GM23338 (cell line): ENCODE measurements around the gene OR51V1. TPM values are rescaled to one million over a fixed set of nuclear protein-coding genes. Genes with fewer than 3 reads are reported as not detected.

Experiments used
- ATAC-seq: fragments of 200-7000 bp; cut with Tn5 transposase; 3 replicates; pipeline ENCODE4 v1.9.1; 2020
- DNase-seq: peaks from one replicate; pipeline ENCODE4 v3.0.0-alpha.2; 2015; ENCODE audit warnings: low spot score
- H2AFZ ChIP-seq: fragments of 200-600 bp; sonication (generic); 2 replicates; pipeline ENCODE4 v1.8.0; 2016; ENCODE audit warnings: antibody characterized with exemption, mild to moderate bottlenecking, moderate library complexity
- H3F3A ChIP-seq: fragments of 200-600 bp; sonication (generic); replicated peaks from 2 replicates; pipeline ENCODE4 v1.8.0; 2017; ENCODE audit warnings: antibody characterized with exemption, mixed run types, low read depth
- H3K27ac ChIP-seq: fragments of 200-600 bp; sonication (generic); 2 replicates; pipeline ENCODE4 v1.6.1; 2016; ENCODE audit warnings: low read depth
- H3K27me3 ChIP-seq: fragments of 200-600 bp; sonication (generic); 2 replicates; pipeline ENCODE4 v1.8.0; 2016; ENCODE audit warnings: mild to moderate bottlenecking, mixed run types, moderate library complexity; ENCODE audit not compliant: insufficient read depth
- H3K36me3 ChIP-seq: fragments of 200-600 bp; sonication (generic); 2 replicates; pipeline ENCODE4 v1.8.0; 2016; ENCODE audit warnings: mild to moderate bottlenecking; ENCODE audit not compliant: insufficient read depth
- H3K4me1 ChIP-seq: fragments of 200-600 bp; sonication (generic); 2 replicates; pipeline ENCODE4 v1.8.0; 2016; ENCODE audit warnings: mild to moderate bottlenecking, moderate library complexity; ENCODE audit not compliant: insufficient read depth
- H3K4me2 ChIP-seq: fragments of 200-600 bp; sonication (generic); 2 replicates; pipeline ENCODE4 v1.7.1; 2017; ENCODE audit warnings: mixed run types
- H3K4me3 ChIP-seq: fragments of 200-600 bp; sonication (generic); 2 replicates; pipeline ENCODE4 v1.6.1; 2016; ENCODE audit warnings: mixed run types
- H3K79me2 ChIP-seq: fragments of 200-600 bp; sonication (generic); replicated peaks from 2 replicates; pipeline ENCODE4 v1.8.0; 2017; ENCODE audit warnings: mild to moderate bottlenecking; ENCODE audit not compliant: insufficient read depth
- H3K9me2 ChIP-seq: fragments of 200-600 bp; sonication (generic); 2 replicates; pipeline ENCODE4 v1.8.0; 2017; ENCODE audit not compliant: insufficient read depth
- H4K20me1 ChIP-seq: fragments of 200-600 bp; sonication (generic); replicated peaks from 2 replicates; pipeline ENCODE4 v1.8.0; 2017; ENCODE audit warnings: mild to moderate bottlenecking; ENCODE audit not compliant: insufficient read depth
- H3K27ac Mint-ChIP-seq: 2 replicates; pipeline ENCODE4 v1.8.0; 2020; ENCODE audit warnings: inconsistent platforms, mild to moderate bottlenecking, moderate library complexity, mixed read lengths
- H3K27me3 Mint-ChIP-seq: 3 replicates; pipeline ENCODE4 v1.8.0; 2022; ENCODE audit warnings: low read depth, mild to moderate bottlenecking, moderate library complexity, mixed read lengths, inconsistent platforms; ENCODE audit not compliant: insufficient read depth, poor library complexity
- H3K36me3 Mint-ChIP-seq: 3 replicates; pipeline ENCODE4 v1.8.0; 2021; ENCODE audit warnings: low read depth, mild to moderate bottlenecking, inconsistent platforms, moderate library complexity, mixed read lengths
- H3K4me1 Mint-ChIP-seq: 3 replicates; pipeline ENCODE4 v1.8.0; 2020; ENCODE audit warnings: mild to moderate bottlenecking, inconsistent platforms, mixed read lengths
- H3K4me3 Mint-ChIP-seq: 3 replicates; pipeline ENCODE4 v1.8.0; 2021; ENCODE audit warnings: moderate library complexity, mild to moderate bottlenecking, inconsistent platforms, mixed read lengths
- H3K9me3 Mint-ChIP-seq: 3 replicates; pipeline ENCODE4 v1.8.0; 2020; ENCODE audit warnings: moderate library complexity, mild to moderate bottlenecking, inconsistent platforms, mixed read lengths
- CREB1 ChIP-seq: fragments of 250-450 bp; sonication (Bioruptor Pico); IDR thresholded peaks from 2 replicates; pipeline ENCODE4 v1.5.0; 2020; ENCODE audit warnings: low read depth, mild to moderate bottlenecking, moderate library complexity
- EZH2 ChIP-seq: fragments of 200-600 bp; sonication (generic); IDR thresholded peaks from one replicate; pipeline ENCODE4 v1.8.0; 2017; ENCODE audit warnings: antibody characterized with exemption, mild to moderate bottlenecking, low read depth; ENCODE audit not compliant: unreplicated experiment
- JUNB ChIP-seq: IDR thresholded peaks from one replicate; pipeline ENCODE4 v1.6.1; 2016; ENCODE audit warnings: antibody characterized with exemption; ENCODE audit not compliant: unreplicated experiment
- POLR2AphosphoS5 ChIP-seq: IDR thresholded peaks from 2 replicates; pipeline ENCODE4 v1.6.1; 2016; ENCODE audit warnings: antibody characterized with exemption, low read depth
- STAT1 ChIP-seq: IDR thresholded peaks from one replicate; pipeline ENCODE4 v1.6.1; 2016; ENCODE audit warnings: antibody characterized with exemption; ENCODE audit not compliant: unreplicated experiment
- ZNF114 ChIP-seq: fragments of 250-450 bp; sonication (Bioruptor Pico); IDR thresholded peaks from 2 replicates; pipeline ENCODE4 v1.5.0; 2020; ENCODE audit warnings: mild to moderate bottlenecking, moderate library complexity
- ZNF331 ChIP-seq: fragments of 250-450 bp; sonication (Bioruptor Pico); IDR thresholded peaks from 2 replicates; pipeline ENCODE4 v1.5.0; 2020; ENCODE audit warnings: low read depth, mild to moderate bottlenecking, moderate library complexity
- polyA plus RNA-seq: library from polyadenylated mRNA; unstranded; fragments of >200 nt; fragmentation: Nextera tagmentation; extraction: Ambion mirVana; gene quantifications from 2 replicates; pipeline ENCODE4 v1.2.1, GENCODE V29; 2016
- total RNA-seq: library from RNA; depleted of rRNA; stranded (reverse); fragments of >200 nt; shearing (Covaris generic); gene quantifications from 2 replicates; pipeline ENCODE4 v1.2.3, GENCODE V29; 2014
- TF ChIP-seq, protein P1 (sequence below): fragments of 250-450 bp; sonication (Bioruptor Pico); IDR thresholded peaks from 2 replicates; pipeline ENCODE4 v1.5.0; 2020; ENCODE audit warnings: mild to moderate bottlenecking, moderate library complexity
- TF ChIP-seq, protein P2 (sequence below): IDR thresholded peaks from 2 replicates; pipeline ENCODE4 v1.6.1; 2016; ENCODE audit warnings: antibody characterized with exemption
- TF ChIP-seq, protein P3 (sequence below): IDR thresholded peaks from one replicate; pipeline ENCODE4 v1.6.1; 2018; ENCODE audit warnings: antibody characterized with exemption; ENCODE audit not compliant: unreplicated experiment
- TF ChIP-seq, protein P4 (sequence below), 2 experiments: fragments of 200-600 bp in 1 of 2; sonication (generic) in 1 of 2; conservative IDR thresholded peaks; 2 replicates each; pipeline versions ENCODE4 v1.5.1 to v1.6.1; 2016 to 2017; ENCODE audit warnings: antibody characterized with exemption in 2 of 2, low read depth in 2 of 2, mild to moderate bottlenecking in 2 of 2, moderate library complexity in 1 of 2

Gene OR51V1
- total and polyA plus RNA-seq, 2 experiments from 2014 or later = not detected

DNA sequence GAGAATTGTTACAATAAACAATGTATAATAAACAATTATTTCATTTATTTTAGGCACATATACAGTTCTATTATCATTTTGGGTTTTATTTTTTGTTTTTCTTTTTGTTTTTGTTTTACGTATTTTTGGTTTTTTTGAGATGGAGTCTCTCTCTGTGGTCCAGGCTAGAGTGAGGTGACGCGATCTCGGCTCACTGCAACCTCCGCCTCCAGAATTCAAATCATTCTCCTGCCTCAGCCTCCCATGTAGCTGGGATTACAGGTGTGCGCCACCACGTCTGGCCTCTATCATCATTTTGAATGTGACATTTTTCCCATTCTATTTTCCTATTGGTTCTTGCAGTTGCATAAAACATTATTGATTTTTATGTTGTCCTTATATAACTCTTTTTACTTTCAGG, 25.5 kb downstream of the OR51V1 start:
- H3K36me3 Mint-ChIP-seq = no peaks in the 10 kb centered on the region
- TF ChIP-seq, protein P1, sequence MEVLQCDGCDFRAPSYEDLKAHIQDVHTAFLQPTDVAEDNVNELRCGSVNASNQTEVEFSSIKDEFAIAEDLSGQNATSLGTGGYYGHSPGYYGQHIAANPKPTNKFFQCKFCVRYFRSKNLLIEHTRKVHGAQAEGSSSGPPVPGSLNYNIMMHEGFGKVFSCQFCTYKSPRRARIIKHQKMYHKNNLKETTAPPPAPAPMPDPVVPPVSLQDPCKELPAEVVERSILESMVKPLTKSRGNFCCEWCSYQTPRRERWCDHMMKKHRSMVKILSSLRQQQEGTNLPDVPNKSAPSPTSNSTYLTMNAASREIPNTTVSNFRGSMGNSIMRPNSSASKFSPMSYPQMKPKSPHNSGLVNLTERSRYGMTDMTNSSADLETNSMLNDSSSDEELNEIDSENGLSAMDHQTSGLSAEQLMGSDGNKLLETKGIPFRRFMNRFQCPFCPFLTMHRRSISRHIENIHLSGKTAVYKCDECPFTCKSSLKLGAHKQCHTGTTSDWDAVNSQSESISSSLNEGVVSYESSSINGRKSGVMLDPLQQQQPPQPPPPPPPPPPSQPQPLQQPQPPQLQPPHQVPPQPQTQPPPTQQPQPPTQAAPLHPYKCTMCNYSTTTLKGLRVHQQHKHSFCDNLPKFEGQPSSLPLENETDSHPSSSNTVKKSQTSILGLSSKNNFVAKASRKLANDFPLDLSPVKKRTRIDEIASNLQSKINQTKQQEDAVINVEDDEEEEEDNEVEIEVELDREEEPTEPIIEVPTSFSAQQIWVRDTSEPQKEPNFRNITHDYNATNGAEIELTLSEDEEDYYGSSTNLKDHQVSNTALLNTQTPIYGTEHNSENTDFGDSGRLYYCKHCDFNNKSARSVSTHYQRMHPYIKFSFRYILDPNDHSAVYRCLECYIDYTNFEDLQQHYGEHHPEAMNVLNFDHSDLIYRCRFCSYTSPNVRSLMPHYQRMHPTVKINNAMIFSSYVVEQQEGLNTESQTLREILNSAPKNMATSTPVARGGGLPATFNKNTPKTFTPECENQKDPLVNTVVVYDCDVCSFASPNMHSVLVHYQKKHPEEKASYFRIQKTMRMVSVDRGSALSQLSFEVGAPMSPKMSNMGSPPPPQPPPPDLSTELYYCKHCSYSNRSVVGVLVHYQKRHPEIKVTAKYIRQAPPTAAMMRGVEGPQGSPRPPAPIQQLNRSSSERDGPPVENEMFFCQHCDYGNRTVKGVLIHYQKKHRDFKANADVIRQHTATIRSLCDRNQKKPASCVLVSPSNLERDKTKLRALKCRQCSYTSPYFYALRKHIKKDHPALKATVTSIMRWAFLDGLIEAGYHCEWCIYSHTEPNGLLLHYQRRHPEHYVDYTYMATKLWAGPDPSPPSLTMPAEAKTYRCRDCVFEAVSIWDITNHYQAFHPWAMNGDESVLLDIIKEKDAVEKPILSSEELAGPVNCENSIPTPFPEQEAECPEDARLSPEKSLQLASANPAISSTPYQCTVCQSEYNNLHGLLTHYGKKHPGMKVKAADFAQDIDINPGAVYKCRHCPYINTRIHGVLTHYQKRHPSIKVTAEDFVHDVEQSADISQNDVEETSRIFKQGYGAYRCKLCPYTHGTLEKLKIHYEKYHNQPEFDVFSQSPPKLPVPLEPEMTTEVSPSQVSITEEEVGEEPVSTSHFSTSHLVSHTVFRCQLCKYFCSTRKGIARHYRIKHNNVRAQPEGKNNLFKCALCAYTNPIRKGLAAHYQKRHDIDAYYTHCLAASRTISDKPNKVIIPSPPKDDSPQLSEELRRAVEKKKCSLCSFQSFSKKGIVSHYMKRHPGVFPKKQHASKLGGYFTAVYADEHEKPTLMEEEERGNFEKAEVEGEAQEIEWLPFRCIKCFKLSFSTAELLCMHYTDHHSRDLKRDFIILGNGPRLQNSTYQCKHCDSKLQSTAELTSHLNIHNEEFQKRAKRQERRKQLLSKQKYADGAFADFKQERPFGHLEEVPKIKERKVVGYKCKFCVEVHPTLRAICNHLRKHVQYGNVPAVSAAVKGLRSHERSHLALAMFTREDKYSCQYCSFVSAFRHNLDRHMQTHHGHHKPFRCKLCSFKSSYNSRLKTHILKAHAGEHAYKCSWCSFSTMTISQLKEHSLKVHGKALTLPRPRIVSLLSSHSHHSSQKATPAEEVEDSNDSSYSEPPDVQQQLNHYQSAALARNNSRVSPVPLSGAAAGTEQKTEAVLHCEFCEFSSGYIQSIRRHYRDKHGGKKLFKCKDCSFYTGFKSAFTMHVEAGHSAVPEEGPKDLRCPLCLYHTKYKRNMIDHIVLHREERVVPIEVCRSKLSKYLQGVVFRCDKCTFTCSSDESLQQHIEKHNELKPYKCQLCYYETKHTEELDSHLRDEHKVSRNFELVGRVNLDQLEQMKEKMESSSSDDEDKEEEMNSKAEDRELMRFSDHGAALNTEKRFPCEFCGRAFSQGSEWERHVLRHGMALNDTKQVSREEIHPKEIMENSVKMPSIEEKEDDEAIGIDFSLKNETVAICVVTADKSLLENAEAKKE (CRISPR knock-in tag) = no peak
- TF ChIP-seq POLR2AphosphoS5 (no peak), STAT1 (no peak), EZH2 (no peak), ZNF114 (CRISPR knock-in tag) (no peak), JUNB (no peak), CREB1 (no peak), ZNF331 (no peak)
- TF ChIP-seq, protein P2, sequence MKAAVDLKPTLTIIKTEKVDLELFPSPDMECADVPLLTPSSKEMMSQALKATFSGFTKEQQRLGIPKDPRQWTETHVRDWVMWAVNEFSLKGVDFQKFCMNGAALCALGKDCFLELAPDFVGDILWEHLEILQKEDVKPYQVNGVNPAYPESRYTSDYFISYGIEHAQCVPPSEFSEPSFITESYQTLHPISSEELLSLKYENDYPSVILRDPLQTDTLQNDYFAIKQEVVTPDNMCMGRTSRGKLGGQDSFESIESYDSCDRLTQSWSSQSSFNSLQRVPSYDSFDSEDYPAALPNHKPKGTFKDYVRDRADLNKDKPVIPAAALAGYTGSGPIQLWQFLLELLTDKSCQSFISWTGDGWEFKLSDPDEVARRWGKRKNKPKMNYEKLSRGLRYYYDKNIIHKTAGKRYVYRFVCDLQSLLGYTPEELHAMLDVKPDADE = no peak
- TF ChIP-seq, protein P3, sequence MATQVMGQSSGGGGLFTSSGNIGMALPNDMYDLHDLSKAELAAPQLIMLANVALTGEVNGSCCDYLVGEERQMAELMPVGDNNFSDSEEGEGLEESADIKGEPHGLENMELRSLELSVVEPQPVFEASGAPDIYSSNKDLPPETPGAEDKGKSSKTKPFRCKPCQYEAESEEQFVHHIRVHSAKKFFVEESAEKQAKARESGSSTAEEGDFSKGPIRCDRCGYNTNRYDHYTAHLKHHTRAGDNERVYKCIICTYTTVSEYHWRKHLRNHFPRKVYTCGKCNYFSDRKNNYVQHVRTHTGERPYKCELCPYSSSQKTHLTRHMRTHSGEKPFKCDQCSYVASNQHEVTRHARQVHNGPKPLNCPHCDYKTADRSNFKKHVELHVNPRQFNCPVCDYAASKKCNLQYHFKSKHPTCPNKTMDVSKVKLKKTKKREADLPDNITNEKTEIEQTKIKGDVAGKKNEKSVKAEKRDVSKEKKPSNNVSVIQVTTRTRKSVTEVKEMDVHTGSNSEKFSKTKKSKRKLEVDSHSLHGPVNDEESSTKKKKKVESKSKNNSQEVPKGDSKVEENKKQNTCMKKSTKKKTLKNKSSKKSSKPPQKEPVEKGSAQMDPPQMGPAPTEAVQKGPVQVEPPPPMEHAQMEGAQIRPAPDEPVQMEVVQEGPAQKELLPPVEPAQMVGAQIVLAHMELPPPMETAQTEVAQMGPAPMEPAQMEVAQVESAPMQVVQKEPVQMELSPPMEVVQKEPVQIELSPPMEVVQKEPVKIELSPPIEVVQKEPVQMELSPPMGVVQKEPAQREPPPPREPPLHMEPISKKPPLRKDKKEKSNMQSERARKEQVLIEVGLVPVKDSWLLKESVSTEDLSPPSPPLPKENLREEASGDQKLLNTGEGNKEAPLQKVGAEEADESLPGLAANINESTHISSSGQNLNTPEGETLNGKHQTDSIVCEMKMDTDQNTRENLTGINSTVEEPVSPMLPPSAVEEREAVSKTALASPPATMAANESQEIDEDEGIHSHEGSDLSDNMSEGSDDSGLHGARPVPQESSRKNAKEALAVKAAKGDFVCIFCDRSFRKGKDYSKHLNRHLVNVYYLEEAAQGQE = no peak
- TF ChIP-seq, protein P4, sequence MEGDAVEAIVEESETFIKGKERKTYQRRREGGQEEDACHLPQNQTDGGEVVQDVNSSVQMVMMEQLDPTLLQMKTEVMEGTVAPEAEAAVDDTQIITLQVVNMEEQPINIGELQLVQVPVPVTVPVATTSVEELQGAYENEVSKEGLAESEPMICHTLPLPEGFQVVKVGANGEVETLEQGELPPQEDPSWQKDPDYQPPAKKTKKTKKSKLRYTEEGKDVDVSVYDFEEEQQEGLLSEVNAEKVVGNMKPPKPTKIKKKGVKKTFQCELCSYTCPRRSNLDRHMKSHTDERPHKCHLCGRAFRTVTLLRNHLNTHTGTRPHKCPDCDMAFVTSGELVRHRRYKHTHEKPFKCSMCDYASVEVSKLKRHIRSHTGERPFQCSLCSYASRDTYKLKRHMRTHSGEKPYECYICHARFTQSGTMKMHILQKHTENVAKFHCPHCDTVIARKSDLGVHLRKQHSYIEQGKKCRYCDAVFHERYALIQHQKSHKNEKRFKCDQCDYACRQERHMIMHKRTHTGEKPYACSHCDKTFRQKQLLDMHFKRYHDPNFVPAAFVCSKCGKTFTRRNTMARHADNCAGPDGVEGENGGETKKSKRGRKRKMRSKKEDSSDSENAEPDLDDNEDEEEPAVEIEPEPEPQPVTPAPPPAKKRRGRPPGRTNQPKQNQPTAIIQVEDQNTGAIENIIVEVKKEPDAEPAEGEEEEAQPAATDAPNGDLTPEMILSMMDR (conservative IDR thresholded peaks at IDR 0.05; ENCODE audit: low read depth in 2 of 2) = no peak
- H3K27me3 Mint-ChIP-seq = no peaks in the 10 kb centered on the region
- Histone ChIP-seq H3K36me3 (no peaks in the 10 kb centered on the region), H3K27me3 (no peaks in the 10 kb centered on the region), H3K9me2 (no peaks in the 10 kb centered on the region), H3K79me2 (no peaks in the 10 kb centered on the region), H3K4me3 (no peak overlapping the region), H3K27ac (no peak overlapping the region), H2AFZ (no peak overlapping the region), H3K4me1 (no peaks in the 10 kb centered on the region), H3F3A (no peaks in the 10 kb centered on the region), H4K20me1 (no peaks in the 10 kb centered on the region), H3K4me2 (no peak overlapping the region)
- H3K4me3 Mint-ChIP-seq = no peak overlapping the region
- ATAC-seq = no peak
- no peaks in the 10 kb centered on the region for H3K4me1 Mint-ChIP-seq
- no peak for DNase-seq
- no peaks in the 10 kb centered on the region for H3K9me3 Mint-ChIP-seq
- no peak overlapping the region for H3K27ac Mint-ChIP-seq
